K562 (cell line): Measurements from ENCODE around the gene IMPG1. TPM values are rescaled to one million over a fixed set of nuclear protein-coding genes. Genes with fewer than 3 reads are reported as not detected.
A peak's percentile ranks its signal among the peaks of the same experiment; 100 is the strongest.

Source experiments
- ATAC-seq: fragments of 200-7000 bp; cut with Tn5 transposase; 3 replicates; pipeline ENCODE4 v1.9.1; 2020; ENCODE audit warnings: moderate library complexity
- BruUV-seq: library from RNA; stranded (reverse); fragments of 400-500 nt; replicated peaks from 2 replicates; lab custom pipeline; 2021; lab: Mats Ljungman, UMichigan
- CTCF ChIA-PET: fragments of 300-600 bp; formaldehyde crosslinking; extraction: SDS; loops from one replicate; lab custom pipeline; 2021; ENCODE audit warnings: low intra/inter-chr PET ratio; lab: Yijun Ruan, JAX
- POLR2A ChIA-PET: fragments of 300-600, 350-650 bp; sonication (Branson Sonifier 250); formaldehyde crosslinking; extraction: SDS; loops from one replicate; lab custom pipeline; 2021; ENCODE audit warnings: antibody characterized with exemption, inconsistent platforms; lab: Yijun Ruan, JAX
- DNase-seq, 4 experiments: peaks; one replicate each; pipeline versions ENCODE4 v3.0.0 to v3.0.0-alpha.2; 2011 to 2018; ENCODE audit warnings: low spot score in 3 of 4, mixed read lengths in 3 of 4; ENCODE audit errors: extremely low read depth in 1 of 4
- FAIRE-seq: peaks from 2 replicates; lab custom pipeline; 2011; peaks lifted over from hg19 to GRCh38; lab: Jason Lieb, UNC
- H2AFZ ChIP-seq: 2 replicates; pipeline ENCODE4 v1.6.0; 2011; ENCODE audit warnings: low read depth, low read length, control low read depth, inconsistent platforms
- H3K27ac ChIP-seq: fragments of 200-600 bp; 3 replicates; pipeline ENCODE4 v1.8.0; 2011; ENCODE audit warnings: low read depth, mild to moderate bottlenecking, control low read depth, inconsistent platforms, low read length, moderate library complexity, mixed read lengths; ENCODE audit errors: extremely low read depth
- H3K27me3 ChIP-seq, 2 experiments: fragments of 300-600 bp in 1 of 2; 2 replicates in 1 of 2; 3 replicates in 1 of 2; pipeline versions ENCODE4 v1.6.0 to v1.8.0; 2011; ENCODE audit warnings: inconsistent platforms in 2 of 2, low read length in 2 of 2, mild to moderate bottlenecking in 1 of 2, mixed read lengths in 1 of 2, moderate library complexity in 1 of 2; ENCODE audit not compliant: control insufficient read depth in 2 of 2, insufficient read depth in 2 of 2
- H3K36me3 ChIP-seq: fragments of 300-600 bp; 3 replicates; pipeline ENCODE4 v1.8.0; 2011; ENCODE audit warnings: mild to moderate bottlenecking, low read length, inconsistent platforms; ENCODE audit not compliant: control insufficient read depth, insufficient read depth
- H3K4me1 ChIP-seq, 2 experiments: fragments of 200-600 bp in 1 of 2; replicated peaks in 1 of 2; 2 replicates in 1 of 2; 3 replicates in 1 of 2; pipeline versions ENCODE4 v1.5.1 to v1.8.0; 2011; ENCODE audit warnings: inconsistent platforms in 2 of 2, low read length in 2 of 2, mild to moderate bottlenecking in 1 of 2, mixed read lengths in 1 of 2, moderate library complexity in 1 of 2; ENCODE audit not compliant: control insufficient read depth in 2 of 2, insufficient read depth in 2 of 2
- H3K4me2 ChIP-seq: 2 replicates; pipeline ENCODE4 v1.6.1; 2011; ENCODE audit warnings: low read length, control low read depth, inconsistent platforms, mixed read lengths; ENCODE audit not compliant: insufficient read depth
- H3K4me3 ChIP-seq: fragments of 200-600 bp; sonication (generic), shearing (Covaris generic); 2 replicates; pipeline ENCODE4 v1.5.1; 2016; ENCODE audit warnings: control low read depth, inconsistent platforms
- H3K79me2 ChIP-seq: fragments of 200-600 bp; 3 replicates; pipeline ENCODE4 v1.8.0; 2011; ENCODE audit warnings: low read length, inconsistent platforms; ENCODE audit not compliant: control insufficient read depth, insufficient read depth
- H3K9ac ChIP-seq, 2 experiments: 2 replicates each; pipeline versions ENCODE4 v1.6.0 to v1.6.1; 2011; ENCODE audit warnings: low read depth in 2 of 2, low read length in 2 of 2, control low read depth in 1 of 2, inconsistent platforms in 1 of 2, mild to moderate bottlenecking in 1 of 2, mixed read lengths in 1 of 2; ENCODE audit not compliant: insufficient read depth in 1 of 2
- H3K9me1 ChIP-seq: one replicate; pipeline ENCODE4 v1.6.0; 2011; ENCODE audit warnings: inconsistent platforms, mild to moderate bottlenecking, low read length, moderate library complexity; ENCODE audit not compliant: control insufficient read depth, insufficient read depth
- H3K9me3 ChIP-seq: replicated peaks from 2 replicates; pipeline ENCODE4 v1.5.1; 2011; ENCODE audit warnings: low read depth, low read length, inconsistent platforms; ENCODE audit not compliant: control insufficient read depth, insufficient read depth
- H4K20me1 ChIP-seq: replicated peaks from 2 replicates; pipeline ENCODE4 v1.6.1; 2011; ENCODE audit warnings: low read length, inconsistent platforms, mixed read lengths; ENCODE audit not compliant: control insufficient read depth, insufficient read depth
- ATF3 ChIP-seq, 2 experiments: fragments of 450-650 bp in 1 of 2; sonication (generic) in 1 of 2; formaldehyde crosslinking in 1 of 2; IDR thresholded peaks in 1 of 2; conservative IDR thresholded peaks in 1 of 2; 2 replicates each; pipeline versions ENCODE4 v1.6.1 to v1.8.1; 2016 to 2023; ENCODE audit warnings: mild to moderate bottlenecking in 2 of 2, moderate library complexity in 2 of 2, inconsistent platforms in 1 of 2, missing genetic modification reagents in 1 of 2
- BCLAF1 ChIP-seq, 2 experiments: fragments of 450-650 bp in 1 of 2; IDR thresholded peaks; 2 replicates each; pipeline ENCODE4 v1.6.1; 2011 to 2017; ENCODE audit warnings: low read depth in 2 of 2, antibody characterized with exemption in 1 of 2, borderline replicate concordance in 1 of 2, low read length in 1 of 2, mild to moderate bottlenecking in 1 of 2, mixed read lengths in 1 of 2; ENCODE audit not compliant: control insufficient read depth in 1 of 2
- CBFB ChIP-seq: sonication (generic); formaldehyde crosslinking; IDR thresholded peaks from 2 replicates; pipeline ENCODE4 v1.4.0; 2020; ENCODE audit warnings: mild to moderate bottlenecking, missing genetic modification reagents
- EWSR1 ChIP-seq: fragments of 450-650 bp; IDR thresholded peaks from 2 replicates; pipeline ENCODE4 v1.6.1; 2018; ENCODE audit warnings: borderline replicate concordance, mild to moderate bottlenecking, low read depth, moderate library complexity; ENCODE audit not compliant: partially characterized antibody
- FOSL1 ChIP-seq: fragments of 200-800 bp; sonication (Bioruptor generic); conservative IDR thresholded peaks from 2 replicates; pipeline ENCODE4 v1.6.1; 2016; ENCODE audit warnings: missing genetic modification characterization, missing compliant biosample characterization
- JUND ChIP-seq, 2 experiments: IDR thresholded peaks; 2 replicates in 1 of 2; 3 replicates in 1 of 2; pipeline ENCODE4 v1.6.1; 2011; ENCODE audit warnings: borderline replicate concordance in 2 of 2, low read depth in 2 of 2, low read length in 2 of 2, improper control_type of control experiment in 1 of 2, missing biosample characterization in 1 of 2, missing genetic modification characterization in 1 of 2, missing genetic modification reagents in 1 of 2
- MAX ChIP-seq: sonication (generic); formaldehyde crosslinking; IDR thresholded peaks from 2 replicates; pipeline ENCODE4 v1.9.0; 2022; ENCODE audit warnings: mild to moderate bottlenecking, missing genetic modification reagents
- MED1 ChIP-seq: sonication (generic); formaldehyde crosslinking; IDR thresholded peaks from 2 replicates; pipeline ENCODE4 v1.8.1; 2023; ENCODE audit warnings: missing genetic modification reagents, borderline replicate concordance
- RB1 ChIP-seq: fragments of 450-650 bp; IDR thresholded peaks from 2 replicates; pipeline ENCODE4 v1.6.1; 2017; ENCODE audit warnings: low read depth, mild to moderate bottlenecking
- RBBP5 ChIP-seq: fragments of 200-600 bp; sonication (generic); IDR thresholded peaks from 2 replicates; pipeline ENCODE4 v1.6.1; 2012; ENCODE audit warnings: borderline replicate concordance, mild to moderate bottlenecking, low read length, control low read depth, inconsistent platforms; ENCODE audit not compliant: insufficient read depth, poor library complexity, severe bottlenecking
- RCOR1 ChIP-seq, 2 experiments: IDR thresholded peaks; 2 replicates each; pipeline ENCODE4 v1.6.1; 2012; ENCODE audit warnings: low read depth in 2 of 2, low read length in 2 of 2, borderline replicate concordance in 1 of 2, improper control_type of control experiment in 1 of 2
- WGBS: fragments of 100-300 bp; shearing (Covaris generic); methylation state at CpG from one replicate; pipeline ENCODE4 v1.1.6; 2016; ENCODE audit warnings: low coverage, mixed read lengths; ENCODE audit not compliant: insufficient coverage; ENCODE audit errors: missing lambda C conversion rate; 5-methylcytosine and 5-hydroxymethylcytosine counted together
- in situ Hi-C: fragments of 300-500 bp; cut with MboI; formaldehyde crosslinking; loops from 4 replicates; pipeline ENCODE4 v1.15.0; 2018; ENCODE audit warnings: inconsistent platforms, mixed read lengths
- intact Hi-C: fragments of 100-400 bp; cut with micrococcal nuclease; formaldehyde crosslinking; loops from 2 replicates; pipeline ENCODE4 v1.14.2; 2022
- polyA plus RNA-seq, 8 experiments: library from polyadenylated mRNA; depleted of rRNA in 4 of 8; stranded (reverse) in 5 of 8; unstranded in 3 of 8; fragments of >200 nt; fragmentation: Nextera tagmentation in 2 of 8; fragmentation: Illumina TruSeq in 1 of 8; extraction: Ambion mirVana in 2 of 8; extraction: Trizol in 1 of 8; gene quantifications; 2 replicates each; pipeline versions ENCODE4 v1.2.1 to v1.2.3, GENCODE V29; 2011 to 2014; ENCODE audit warnings: inconsistent platforms in 1 of 8, missing spikeins in 1 of 8
- total RNA-seq, 7 experiments: library from RNA; depleted of rRNA in 6 of 7; stranded (reverse); fragments of >200 nt in 6 of 7; fragmentation: Illumina TruSeq in 2 of 7; extraction: Trizol in 2 of 7; gene quantifications; 2 replicates each; pipeline versions ENCODE4 v1.2.1 to v1.2.3, GENCODE V29; 2011 to 2021; ENCODE audit warnings: low replicate concordance in 1 of 7

IMPG1 gene
- total and polyA plus RNA-seq, 9 of the 15 experiments (the other 6 are each of a cell fraction or from before 2014, with no cell fraction given) = not detected

- no peak for TF ChIP-seq BCLAF1 (IDR thresholded peaks at IDR 0.05; ENCODE audit: borderline replicate concordance in 1 of 2, control insufficient read depth in 1 of 2, low read depth in 2 of 2, low read length in 1 of 2)
These were observed 187.6 kb downstream of the IMPG1 start (continued) for GRCh38 chr6:75884822-75885221.

- Histone ChIP-seq H3K4me1 (no peaks in the 10 kb centered on the region), H3K9ac (no peak overlapping the region), H3K27ac (no peak overlapping the region), H2AFZ (no peak overlapping the region), H3K36me3 (no peaks in the 10 kb centered on the region), H3K4me2 (no peak overlapping the region), H4K20me1 (no peaks in the 10 kb centered on the region), H3K79me2 (no peaks in the 10 kb centered on the region), H3K27me3 (no peaks in the 10 kb centered on the region), H3K4me3 (no peak overlapping the region), H3K9me3 (no peaks in the 10 kb centered on the region), H3K9me1 (no peaks in the 10 kb centered on the region)
- no peak for FAIRE-seq
- DNase-seq = no peak
- no TSS peak for BruUV-seq
- ChIA-PET CTCF (no interaction called here), POLR2A (no interaction called here)
- peak; percentile 53 for TF ChIP-seq ATF3 (IDR thresholded peaks at IDR 0.05)
- TF ChIP-seq ATF3 (CRISPR knock-in tag; conservative IDR thresholded peaks at IDR 0.05) = no peak
- no peak for TF ChIP-seq CBFB (CRISPR knock-in tag)
- TF ChIP-seq MED1 = no peak
- no peak for TF ChIP-seq MAX (CRISPR knock-in tag)
- no peak for TF ChIP-seq RBBP5
- TF ChIP-seq FOSL1 (tag) = peak; percentile 63
- TF ChIP-seq RB1 = no peak
- TF ChIP-seq RCOR1 (IDR thresholded peaks at IDR 0.05; ENCODE audit: borderline replicate concordance in 1 of 2, low read depth in 2 of 2, low read length in 2 of 2) = no peak
- TF ChIP-seq JUND (IDR thresholded peaks at IDR 0.05; ENCODE audit: borderline replicate concordance, low read depth, low read length) = 0 out of 2 replicates have a peak, but pooled peaks have one; percentile 6
- 0 out of 3 replicates have a peak, but pooled peaks have one; percentile 28 for TF ChIP-seq JUND (tag; IDR thresholded peaks at IDR 0.05; ENCODE audit: borderline replicate concordance, low read depth, low read length)
- TF ChIP-seq EWSR1 = no peak
- no peak for ATAC-seq
- intact Hi-C loops (no loop called here), in situ Hi-C loops (no loop called here)
- 12% methylated on average over 2 of the region's 2 CpGs for WGBS
These were observed 189.7 kb downstream of the IMPG1 start for GRCh38 chr6:75882734-75883133.
